ELR (cell line): ENCODE data around the gene DISP1.
"Not testable (repeated sequence)": the region's sequence is repeated elsewhere in the genome, so short reads cannot be mapped to it uniquely, and the experiment has no call there.

Experiments
- DNase-seq: peaks from one replicate; pipeline ENCODE4 v3.0.0-alpha.2; 2015; ENCODE audit warnings: low read depth

The DISP1 gene

GRCh38 chr1:222798116-222798515 lies 16.7 kb upstream of the DISP1 start:
- DNase-seq: peak; percentile 59

- no peak for DNase-seq
Measured at GRCh38 chr1:222798975-222799374, 15.9 kb upstream of the DISP1 start.

GRCh38 chr1:222801067-222801466 lies 13.8 kb upstream of the DISP1 start:
- no peak for DNase-seq

GRCh38 chr1:222811671-222812070 lies 3.2 kb upstream of the DISP1 start:
- DNase-seq: no peak

GRCh38 chr1:222813866-222814535 lies 838 bp upstream of the DISP1 start:
- peak; percentile 67 for DNase-seq

GRCh38 chr1:222815440-222815765 lies 564 bp downstream of the DISP1 start:
- DNase-seq: no peak

GRCh38 chr1:222817529-222817928 lies 2.7 kb downstream of the DISP1 start:
- peak; percentile 98 for DNase-seq

GRCh38 chr1:222818171-222818570 lies 3.3 kb downstream of the DISP1 start:
- DNase-seq: no peak

GRCh38 chr1:222820171-222820712 lies 5.4 kb downstream of the DISP1 start:
- DNase-seq: no peak

- DNase-seq: peak; percentile 45
Measured at GRCh38 chr1:222821239-222821638, 6.4 kb downstream of the DISP1 start.

GRCh38 chr1:222823695-222824094 lies 8.9 kb downstream of the DISP1 start:
- DNase-seq: no peak

- no peak for DNase-seq
Measured at GRCh38 chr1:222824641-222825040, 9.8 kb downstream of the DISP1 start.

GRCh38 chr1:222828939-222829338 lies 14.1 kb downstream of the DISP1 start:
- DNase-seq: peak; percentile 20

GRCh38 chr1:222829868-222830267 lies 15.0 kb downstream of the DISP1 start:
- DNase-seq: no peak

- DNase-seq: no peak
Measured at GRCh38 chr1:222833356-222833876, 18.6 kb downstream of the DISP1 start.

GRCh38 chr1:222843469-222844410 lies 28.9 kb downstream of the DISP1 start:
- DNase-seq: no peak

- DNase-seq: no peak
Measured at GRCh38 chr1:222844411-222844779, 29.6 kb downstream of the DISP1 start.

- no peak for DNase-seq
Measured at GRCh38 chr1:222845763-222846162, 30.9 kb downstream of the DISP1 start.

GRCh38 chr1:222850550-222850949 lies 35.7 kb downstream of the DISP1 start:
- not testable (repeated sequence) for DNase-seq

GRCh38 chr1:222852326-222852725 lies 37.5 kb downstream of the DISP1 start:
- peak; percentile 31 for DNase-seq

- DNase-seq: no peak
Measured at GRCh38 chr1:222861062-222861461, 46.2 kb downstream of the DISP1 start.
